Left ventricle myocardium inferior (tissue), 1 donor: ENCODE data around the gene CCDC110. TPM values are rescaled to one million over a fixed set of nuclear protein-coding genes. Genes with fewer than 3 reads are reported as not detected.

Experiments used
- DNase-seq: peaks from one replicate; pipeline ENCODE4 v3.0.0-alpha.2; 2020
- H3K27ac ChIP-seq: fragments of 200-600 bp; replicated peaks from 2 replicates; pipeline ENCODE4 v1.8.0; 2021
- H3K27me3 ChIP-seq: fragments of 200-600 bp; 2 replicates; pipeline ENCODE4 v1.8.0; 2021; ENCODE audit warnings: low read depth
- H3K36me3 ChIP-seq: fragments of 200-600 bp; 2 replicates; pipeline ENCODE4 v1.8.0; 2021
- H3K4me1 ChIP-seq: fragments of 200-600 bp; 2 replicates; pipeline ENCODE4 v1.8.0; 2021
- H3K4me3 ChIP-seq: fragments of 200-600 bp; 2 replicates; pipeline ENCODE4 v1.8.0; 2021; ENCODE audit warnings: mild to moderate bottlenecking, moderate library complexity
- H3K9me3 ChIP-seq: fragments of 200-600 bp; replicated peaks from 2 replicates; pipeline ENCODE4 v1.8.0; 2021
- CTCF ChIP-seq: fragments of 200-600 bp; IDR thresholded peaks from 2 replicates; pipeline ENCODE4 v1.8.0; 2021; ENCODE audit warnings: antibody characterized with exemption, mild to moderate bottlenecking, borderline replicate concordance
- intact Hi-C: fragments of 100-400 bp; cut with micrococcal nuclease; formaldehyde crosslinking; loops from one replicate; pipeline ENCODE4 v1.11.0; 2022
- total RNA-seq: library from RNA; stranded (reverse); fragmentation: NEBNext Ultra II Directional; extraction: Animal tissue kit (Norgen Biotek cat#: 25700); gene quantifications from one replicate; pipeline ENCODE4 v1.2.1, GENCODE V29; 2021
- donor health status: DM: no; HTN: yes; CAD: no; lungs with severe emphysema.

The CCDC110 gene
- total RNA-seq, 1 donor from 2014 or later: 2.0 TPM

- Histone ChIP-seq H3K9me3 (no peaks in the 10 kb centered on the region), H3K4me1 (peaks cover 65% of the 10 kb centered on the region), H3K27ac (no peak overlapping the region), H3K36me3 (peaks cover 35% of the 10 kb centered on the region), H3K27me3 (no peaks in the 10 kb centered on the region), H3K4me3 (no peak overlapping the region)
- no peak for DNase-seq
- intact Hi-C loops: loop anchor here (10.0 kb wide), 1 partner anchor 173 kb away; no protein-coding TSS in a partner anchor
- no peak for TF ChIP-seq CTCF
Measured at GRCh38 chr4:185421366-185422124, 50.0 kb downstream of the CCDC110 start.

GRCh38 chr4:185416955-185417354, 54.6 kb downstream of the CCDC110 start:
- Histone ChIP-seq H3K4me1 (peaks cover 34% of the 10 kb centered on the region), H3K9me3 (no peaks in the 10 kb centered on the region), H3K27ac (peak overlapping the region; percentile 16), H3K36me3 (peaks cover 72% of the 10 kb centered on the region), H3K27me3 (no peaks in the 10 kb centered on the region), H3K4me3 (no peak overlapping the region)
- intact Hi-C loops: no loop called here
- TF ChIP-seq CTCF: no peak
- DNase-seq: no peak

- intact Hi-C loops: no loop called here
- TF ChIP-seq CTCF: no peak
Measured at GRCh38 chr4:185412412-185412811, 59.1 kb downstream of the CCDC110 start.

GRCh38 chr4:185411849-185412248, 59.7 kb downstream of the CCDC110 start:
- Histone ChIP-seq H3K9me3 (peaks cover 5% of the 10 kb centered on the region), H3K4me1 (peaks cover 12% of the 10 kb centered on the region), H3K4me3 (no peak overlapping the region), H3K36me3 (peaks cover 79% of the 10 kb centered on the region), H3K27ac (no peak overlapping the region), H3K27me3 (no peaks in the 10 kb centered on the region)
- DNase-seq: no peak
- no peak for TF ChIP-seq CTCF
- intact Hi-C loops: no loop called here

More at GRCh38 chr4:185412412-185412811, 59.1 kb downstream of the CCDC110 start:
- Histone ChIP-seq H3K27me3 (no peaks in the 10 kb centered on the region), H3K36me3 (peaks cover 83% of the 10 kb centered on the region), H3K27ac (no peak overlapping the region), H3K4me3 (no peak overlapping the region), H3K9me3 (peaks cover 5% of the 10 kb centered on the region), H3K4me1 (peaks cover 17% of the 10 kb centered on the region)
- DNase-seq: no peak

GRCh38 chr4:185408432-185408831, 63.1 kb downstream of the CCDC110 start:
- Histone ChIP-seq H3K9me3 (peaks cover 5% of the 10 kb centered on the region), H3K27ac (no peak overlapping the region), H3K27me3 (no peaks in the 10 kb centered on the region), H3K36me3 (peaks cover 82% of the 10 kb centered on the region), H3K4me1 (no peaks in the 10 kb centered on the region), H3K4me3 (no peak overlapping the region)
- intact Hi-C loops: no loop called here
- TF ChIP-seq CTCF: no peak
- no peak for DNase-seq
